Neutrophil (primary cell): ENCODE measurements around the gene SARDH.

ENCODE experiments used
- H3K27ac ChIP-seq: fragments of 200-600 bp; sonication (generic); 2 replicates; pipeline ENCODE4 v1.5.1; 2016; ENCODE audit warnings: mild to moderate bottlenecking, moderate library complexity
- H3K27me3 ChIP-seq: fragments of 200-600 bp; sonication (generic); 2 replicates; pipeline ENCODE4 v1.6.0; 2016; ENCODE audit warnings: mild to moderate bottlenecking
- H3K36me3 ChIP-seq: fragments of 200-600 bp; sonication (generic); 2 replicates; pipeline ENCODE4 v1.5.1; 2017
- H3K4me1 ChIP-seq, 2 experiments: fragments of 200-600 bp in 1 of 2; sonication (generic) in 1 of 2; 1 replicate in 1 of 2; 2 replicates in 1 of 2; pipeline versions ENCODE4 v1.5.1 to v1.6.1; 2013 to 2016; ENCODE audit warnings: low read depth in 1 of 2, low read length in 1 of 2, mild to moderate bottlenecking in 1 of 2, moderate library complexity in 1 of 2; ENCODE audit not compliant: control insufficient read depth in 1 of 2, insufficient read depth in 1 of 2
- H3K4me3 ChIP-seq, 2 experiments: fragments of 200-600 bp in 1 of 2; sonication (generic) in 1 of 2; 1 replicate in 1 of 2; 2 replicates in 1 of 2; pipeline ENCODE4 v1.5.1; 2013 to 2016; ENCODE audit warnings: low read depth in 1 of 2, low read length in 1 of 2, mild to moderate bottlenecking in 1 of 2, moderate library complexity in 1 of 2
- H3K9me3 ChIP-seq: fragments of 200-600 bp; sonication (generic); 2 replicates; pipeline ENCODE4 v1.5.1; 2016
- CTCF ChIP-seq: fragments of 200-600 bp; sonication (generic); IDR thresholded peaks from 2 replicates; pipeline ENCODE4 v1.5.1; 2016; ENCODE audit warnings: antibody characterized with exemption

SARDH gene

GRCh38 chr9:133716564-133717112 is 21.5 kb downstream of the SARDH start:
- H3K4me1 ChIP-seq: no peaks in the 10 kb centered on the region
- no peaks in the 10 kb centered on the region for H3K27me3 ChIP-seq
- H3K9me3 ChIP-seq: no peaks in the 10 kb centered on the region
- H3K27ac ChIP-seq: no peak overlapping the region
- TF ChIP-seq CTCF: no peak
- H3K36me3 ChIP-seq: no peaks in the 10 kb centered on the region
- H3K4me3 ChIP-seq: no peak overlapping the region

- Histone ChIP-seq H3K4me1 (no peaks in the 10 kb centered on the region), H3K27me3 (no peaks in the 10 kb centered on the region), H3K27ac (no peak overlapping the region), H3K9me3 (no peaks in the 10 kb centered on the region), H3K4me3 (no peak overlapping the region), H3K36me3 (no peaks in the 10 kb centered on the region)
- no peak for TF ChIP-seq CTCF
Measured at GRCh38 chr9:133715866-133716563, 22.1 kb downstream of the SARDH start.

- TF ChIP-seq CTCF: no peak
- Histone ChIP-seq H3K4me1 (no peaks in the 10 kb centered on the region), H3K27ac (no peak overlapping the region), H3K4me3 (no peak overlapping the region), H3K36me3 (no peaks in the 10 kb centered on the region), H3K27me3 (no peaks in the 10 kb centered on the region), H3K9me3 (no peaks in the 10 kb centered on the region)
Measured at GRCh38 chr9:133715295-133715865, 22.8 kb downstream of the SARDH start.

- Histone ChIP-seq H3K27me3 (no peaks in the 10 kb centered on the region), H3K36me3 (no peaks in the 10 kb centered on the region), H3K27ac (no peak overlapping the region), H3K4me1 (no peaks in the 10 kb centered on the region), H3K9me3 (no peaks in the 10 kb centered on the region), H3K4me3 (no peak overlapping the region)
- no peak for TF ChIP-seq CTCF
Measured at GRCh38 chr9:133714606-133715294, 23.4 kb downstream of the SARDH start.

- Histone ChIP-seq H3K27ac (no peak overlapping the region), H3K9me3 (no peaks in the 10 kb centered on the region), H3K4me1 (no peaks in the 10 kb centered on the region), H3K36me3 (no peaks in the 10 kb centered on the region), H3K4me3 (no peak overlapping the region), H3K27me3 (no peaks in the 10 kb centered on the region)
- no peak for TF ChIP-seq CTCF
Measured at GRCh38 chr9:133713960-133714495, 24.1 kb downstream of the SARDH start.
